Trophoblast cell (in vitro differentiated cells and primary cell): ENCODE results near the gene BABAM2.

ENCODE experiments used
- DNase-seq, 2 donors: peaks; one replicate each; pipeline ENCODE4 v3.0.0-alpha.2; 2016
- H2AFZ ChIP-seq: 2 replicates; pipeline ENCODE4 v1.6.1; 2013; ENCODE audit warnings: low read length, moderate library complexity, mild to moderate bottlenecking; ENCODE audit not compliant: insufficient read depth, poor library complexity
- H2AK5ac ChIP-seq: 2 replicates; pipeline ENCODE4 v1.6.1; 2013; ENCODE audit warnings: mild to moderate bottlenecking, low read length
- H2BK120ac ChIP-seq: 2 replicates; pipeline ENCODE4 v1.6.1; 2013; ENCODE audit warnings: low read length, mild to moderate bottlenecking, moderate library complexity; ENCODE audit not compliant: insufficient read depth, poor library complexity
- H2BK12ac ChIP-seq: 2 replicates; pipeline ENCODE4 v1.6.1; 2013; ENCODE audit warnings: mild to moderate bottlenecking, low read length, moderate library complexity
- H2BK5ac ChIP-seq: 2 replicates; pipeline ENCODE4 v1.6.1; 2013; ENCODE audit warnings: low read length, low read depth, moderate library complexity, mild to moderate bottlenecking; ENCODE audit not compliant: poor library complexity
- H3K14ac ChIP-seq: 2 replicates; pipeline ENCODE4 v1.6.1; 2013; ENCODE audit warnings: mild to moderate bottlenecking, low read length
- H3K18ac ChIP-seq: 2 replicates; pipeline ENCODE4 v1.6.1; 2013; ENCODE audit warnings: mild to moderate bottlenecking, low read length
- H3K23ac ChIP-seq: 2 replicates; pipeline ENCODE4 v1.6.1; 2013; ENCODE audit warnings: low read length
- H3K27ac ChIP-seq: 2 replicates; pipeline ENCODE4 v1.5.1; 2013; ENCODE audit warnings: low read depth, mild to moderate bottlenecking, inconsistent platforms, low read length, moderate library complexity
- H3K27me3 ChIP-seq: 2 replicates; pipeline ENCODE4 v1.6.1; 2013; ENCODE audit warnings: inconsistent platforms, mild to moderate bottlenecking, low read length, moderate library complexity; ENCODE audit not compliant: insufficient read depth
- H3K36me3 ChIP-seq, 2 experiments: 1 replicate in 1 of 2; 2 replicates in 1 of 2; pipeline ENCODE4 v1.6.1; 2013; ENCODE audit warnings: low read length in 2 of 2, mild to moderate bottlenecking in 2 of 2, moderate library complexity in 1 of 2; ENCODE audit not compliant: insufficient read depth in 2 of 2, control insufficient read depth in 1 of 2
- H3K4ac ChIP-seq: 2 replicates; pipeline ENCODE4 v1.6.1; 2013; ENCODE audit warnings: low read depth, mild to moderate bottlenecking, low read length, moderate library complexity
- H3K4me1 ChIP-seq, 2 experiments: 1 replicate in 1 of 2; 2 replicates in 1 of 2; pipeline ENCODE4 v1.6.1; 2013; ENCODE audit warnings: low read length in 2 of 2, mild to moderate bottlenecking in 2 of 2, moderate library complexity in 1 of 2; ENCODE audit not compliant: insufficient read depth in 2 of 2, control insufficient read depth in 1 of 2
- H3K4me2 ChIP-seq: 2 replicates; pipeline ENCODE4 v1.6.1; 2013; ENCODE audit warnings: inconsistent platforms, mild to moderate bottlenecking, low read length, moderate library complexity
- H3K4me3 ChIP-seq: 2 replicates; pipeline ENCODE4 v1.5.1; 2013; ENCODE audit warnings: mild to moderate bottlenecking, low read depth, low read length, inconsistent platforms
- H3K79me1 ChIP-seq: one replicate; pipeline ENCODE4 v1.6.1; 2013; ENCODE audit warnings: low read length
- H3K79me2 ChIP-seq: 2 replicates; pipeline ENCODE4 v1.6.1; 2013; ENCODE audit warnings: low read length, mild to moderate bottlenecking; ENCODE audit not compliant: control insufficient read depth, insufficient read depth, poor library complexity
- H3K9ac ChIP-seq: 2 replicates; pipeline ENCODE4 v1.6.1; 2013; ENCODE audit warnings: mild to moderate bottlenecking, low read length
- H3K9me3 ChIP-seq: 2 replicates; pipeline ENCODE4 v1.6.1; 2013; ENCODE audit warnings: low read depth, mild to moderate bottlenecking, control low read depth, inconsistent platforms, low read length; ENCODE audit not compliant: insufficient read depth
- H4K12ac ChIP-seq: 2 replicates; pipeline ENCODE4 v1.6.1; 2013; ENCODE audit warnings: low read depth, mild to moderate bottlenecking, low read length, moderate library complexity
- H4K8ac ChIP-seq: 2 replicates; pipeline ENCODE4 v1.6.1; 2013; ENCODE audit warnings: low read depth, mild to moderate bottlenecking, low read length, moderate library complexity
- H4K91ac ChIP-seq: one replicate; pipeline ENCODE4 v1.6.1; 2013; ENCODE audit warnings: low read depth, mild to moderate bottlenecking, low read length, moderate library complexity
- WGBS: extraction: QIAGEN DNeasy Blood & Tissue Kit; methylation state at CpG from one replicate; pipeline ENCODE4 v1.1.7; 2013; ENCODE audit warnings: missing lambda C conversion rate; ENCODE audit not compliant: insufficient read length, insufficient coverage; ENCODE audit errors: extremely low coverage; 5-methylcytosine and 5-hydroxymethylcytosine counted together

BABAM2 gene

GRCh38 chr2:27890924-27891672 lies 569 bp downstream of the BABAM2 start:
- WGBS = no CpG with 5 or more reads among the region's 24 CpGs
- peaks cover 12% of the 10 kb centered on the region for H3K79me1 ChIP-seq
- peak overlapping the region; percentile 81 for H4K8ac ChIP-seq
- peak overlapping the region; percentile 34 for H2BK120ac ChIP-seq
- H3K9ac ChIP-seq = peak overlapping the region; percentile 79
- H3K23ac ChIP-seq = no peak overlapping the region
- peak overlapping the region; percentile 63 for H4K91ac ChIP-seq
- H4K12ac ChIP-seq = peak overlapping the region; percentile 49
- peak overlapping the region; percentile 34 for H2BK12ac ChIP-seq
- DNase-seq = peak; percentile 42 to 67
- H3K4me1 ChIP-seq = peaks cover 0 to 6% of the 10 kb centered on the region in 2 experiments
- H3K4me3 ChIP-seq = peak overlapping the region; percentile 90
- peak overlapping the region; percentile 41 for H3K27ac ChIP-seq
- peak overlapping the region; percentile 9 for H3K4ac ChIP-seq
- no peaks in the 10 kb centered on the region for H3K27me3 ChIP-seq
- peak overlapping the region; percentile 71 for H3K18ac ChIP-seq
- H3K79me2 ChIP-seq = peaks cover 7% of the 10 kb centered on the region
- H3K36me3 ChIP-seq = peaks cover 1% of the 10 kb centered on the region in 2 experiments
- H2AK5ac ChIP-seq = no peak overlapping the region
- H2AFZ ChIP-seq = peak overlapping the region; percentile 68
- H2BK5ac ChIP-seq = peak overlapping the region; percentile 1
- no peaks in the 10 kb centered on the region for H3K9me3 ChIP-seq
- peak overlapping the region; percentile 66 for H3K4me2 ChIP-seq
- peak overlapping the region; percentile 65 for H3K14ac ChIP-seq

GRCh38 chr2:27891673-27892105 lies 1.2 kb downstream of the BABAM2 start:
- Histone ChIP-seq H2AK5ac (no peak overlapping the region), H3K9ac (no peak overlapping the region), H3K4ac (no peak overlapping the region), H3K27me3 (no peaks in the 10 kb centered on the region), H2BK120ac (no peak overlapping the region), H2BK12ac (no peak overlapping the region), H4K8ac (no peak overlapping the region), H3K4me2 (no peak overlapping the region), H2AFZ (no peak overlapping the region), H3K18ac (no peak overlapping the region), H3K79me1 (peaks cover 12% of the 10 kb centered on the region), H3K79me2 (peaks cover 7% of the 10 kb centered on the region), H3K4me3 (no peak overlapping the region), H3K4me1 (peaks cover 0 to 6% of the 10 kb centered on the region in 2 experiments), H3K9me3 (no peaks in the 10 kb centered on the region), H4K91ac (no peak overlapping the region), H3K14ac (no peak overlapping the region), H4K12ac (no peak overlapping the region), H2BK5ac (no peak overlapping the region), H3K23ac (no peak overlapping the region), H3K27ac (no peak overlapping the region), H3K36me3 (peaks cover 2 to 7% of the 10 kb centered on the region in 2 experiments)
- DNase-seq = peak in 1 of 2 donors; percentile 4
- WGBS = no CpG with 5 or more reads among the region's 5 CpGs

DNA sequence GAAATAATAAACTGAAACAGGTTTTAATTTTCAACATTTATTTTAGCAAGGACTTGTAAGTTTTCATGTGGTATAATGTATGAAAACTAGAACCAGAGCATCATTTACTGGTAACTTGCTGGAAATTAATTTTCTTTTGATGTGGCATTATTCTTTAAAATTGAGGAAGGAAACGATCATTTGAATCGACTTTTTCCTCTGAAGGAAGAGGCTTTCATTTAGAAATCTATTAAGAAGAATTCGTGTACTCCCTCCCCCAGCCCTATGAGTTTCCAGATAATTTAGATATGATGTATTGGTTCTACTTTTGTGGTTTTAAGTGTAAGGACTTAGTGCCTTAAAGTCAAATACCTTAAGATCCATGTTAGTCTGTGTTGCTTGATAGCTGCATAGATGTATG lies 2.5 kb downstream of the BABAM2 start:
- H3K79me2 ChIP-seq = peaks cover 7% of the 10 kb centered on the region
- peaks cover 12% of the 10 kb centered on the region for H3K79me1 ChIP-seq
- H3K27me3 ChIP-seq = no peaks in the 10 kb centered on the region
- H2BK5ac ChIP-seq = no peak overlapping the region
- peaks cover 0 to 6% of the 10 kb centered on the region in 2 experiments for H3K4me1 ChIP-seq
- H3K9me3 ChIP-seq = no peaks in the 10 kb centered on the region
- peaks cover 2 to 9% of the 10 kb centered on the region in 2 experiments for H3K36me3 ChIP-seq
- H4K91ac ChIP-seq = no peak overlapping the region
- no peak overlapping the region for H2AFZ ChIP-seq
- H3K18ac ChIP-seq = no peak overlapping the region
- H2AK5ac ChIP-seq = no peak overlapping the region
- H2BK120ac ChIP-seq = no peak overlapping the region
- H4K8ac ChIP-seq = no peak overlapping the region
- H2BK12ac ChIP-seq = no peak overlapping the region
- no CpG with 5 or more reads among the region's 3 CpGs for WGBS
- H3K4me3 ChIP-seq = no peak overlapping the region
- no peak for DNase-seq
- no peak overlapping the region for H3K14ac ChIP-seq
- no peak overlapping the region for H3K27ac ChIP-seq
- H3K4ac ChIP-seq = no peak overlapping the region
- no peak overlapping the region for H3K23ac ChIP-seq
- no peak overlapping the region for H3K9ac ChIP-seq
- no peak overlapping the region for H4K12ac ChIP-seq
- no peak overlapping the region for H3K4me2 ChIP-seq

GRCh38 chr2:27897717-27898116 lies 7.2 kb downstream of the BABAM2 start:
- no peak overlapping the region for H2AK5ac ChIP-seq
- H3K23ac ChIP-seq = no peak overlapping the region
- no peak overlapping the region for H4K8ac ChIP-seq
- no peaks in the 10 kb centered on the region for H3K4me1 ChIP-seq
- no peaks in the 10 kb centered on the region for H3K27me3 ChIP-seq
- no peaks in the 10 kb centered on the region for H3K79me1 ChIP-seq
- H2BK12ac ChIP-seq = no peak overlapping the region
- no peak overlapping the region for H3K4me3 ChIP-seq
- H4K12ac ChIP-seq = no peak overlapping the region
- H3K9ac ChIP-seq = no peak overlapping the region
- peaks cover 4 to 9% of the 10 kb centered on the region in 2 experiments for H3K36me3 ChIP-seq
- no peaks in the 10 kb centered on the region for H3K79me2 ChIP-seq
- no peak overlapping the region for H3K4ac ChIP-seq
- peak in 1 of 2 donors; percentile 22 for DNase-seq
- H2BK120ac ChIP-seq = no peak overlapping the region
- no peak overlapping the region for H3K4me2 ChIP-seq
- H2BK5ac ChIP-seq = no peak overlapping the region
- H4K91ac ChIP-seq = no peak overlapping the region
- no peak overlapping the region for H3K27ac ChIP-seq
- H3K14ac ChIP-seq = no peak overlapping the region
- no peak overlapping the region for H3K18ac ChIP-seq
- no peak overlapping the region for H2AFZ ChIP-seq
- no peaks in the 10 kb centered on the region for H3K9me3 ChIP-seq
